Measurements from ENCODE around the gene TRMT5. TPM values are rescaled to one million over a fixed set of nuclear protein-coding genes. Genes with fewer than 3 reads are reported as not detected.

The TRMT5 gene, protein sequence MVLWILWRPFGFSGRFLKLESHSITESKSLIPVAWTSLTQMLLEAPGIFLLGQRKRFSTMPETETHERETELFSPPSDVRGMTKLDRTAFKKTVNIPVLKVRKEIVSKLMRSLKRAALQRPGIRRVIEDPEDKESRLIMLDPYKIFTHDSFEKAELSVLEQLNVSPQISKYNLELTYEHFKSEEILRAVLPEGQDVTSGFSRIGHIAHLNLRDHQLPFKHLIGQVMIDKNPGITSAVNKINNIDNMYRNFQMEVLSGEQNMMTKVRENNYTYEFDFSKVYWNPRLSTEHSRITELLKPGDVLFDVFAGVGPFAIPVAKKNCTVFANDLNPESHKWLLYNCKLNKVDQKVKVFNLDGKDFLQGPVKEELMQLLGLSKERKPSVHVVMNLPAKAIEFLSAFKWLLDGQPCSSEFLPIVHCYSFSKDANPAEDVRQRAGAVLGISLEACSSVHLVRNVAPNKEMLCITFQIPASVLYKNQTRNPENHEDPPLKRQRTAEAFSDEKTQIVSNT
- total RNA-seq = 1 to 10 TPM; 1.7 to 2.6 (median 1.9) TPM
- total RNA-seq (2013) = 6.0 TPM

DNA sequence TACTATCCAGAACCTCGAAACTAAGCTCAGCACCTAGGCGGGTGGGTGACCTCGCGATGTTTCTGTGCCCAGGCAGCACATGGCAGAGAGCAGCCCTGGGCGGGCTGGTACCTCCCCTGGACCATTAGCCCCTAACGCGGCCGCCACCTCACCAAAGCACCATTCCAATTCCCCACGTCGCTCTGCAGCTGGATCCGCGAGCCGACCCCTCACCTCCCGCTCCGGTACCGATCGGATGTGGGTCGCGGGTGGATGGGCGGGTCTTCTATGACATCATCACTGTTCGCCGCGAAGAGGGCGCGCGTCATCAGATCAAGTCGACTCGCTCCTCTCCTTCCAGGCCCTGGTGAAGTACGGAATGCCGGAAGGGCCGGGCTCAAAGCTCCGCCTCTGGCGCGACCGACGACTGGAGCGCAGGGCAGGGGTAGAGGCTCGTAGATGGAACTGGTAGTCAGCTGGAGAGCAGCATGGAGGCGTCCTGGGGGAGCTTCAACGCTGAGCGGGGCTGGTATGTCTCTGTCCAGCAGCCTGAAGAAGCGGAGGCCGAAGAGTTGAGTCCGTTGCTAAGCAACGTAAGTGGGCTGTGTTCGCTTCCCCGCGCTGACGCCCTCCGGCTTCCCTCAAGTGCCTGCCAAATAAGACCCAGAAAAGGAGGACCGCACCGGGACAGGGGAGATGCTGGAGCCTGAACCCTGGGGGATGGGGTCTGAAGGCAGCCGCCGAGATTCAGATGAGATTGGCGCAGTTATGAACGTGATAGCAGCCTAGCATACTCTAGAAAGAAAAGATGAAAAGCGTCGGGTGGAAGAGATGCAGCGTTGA, at the start of gene TRMT5, which contains the start of gene SLC38A6:
TRMT5 (minus strand) TSS at position 269 of the 822 bp plus-strand sequence; CDS start at position 163, 106 bp downstream.
SLC38A6 (plus strand) TSS at position 435 of the 822 bp plus-strand sequence; CDS start at position 468, 33 bp downstream.
- Histone ChIP-seq H3K36me3 (ENCODE audit: control insufficient read depth, insufficient read depth, low read length) (no peaks in the 10 kb centered on the region), H3K27me3 (ENCODE audit: control insufficient read depth, insufficient read depth, low read length) (no peaks in the 10 kb centered on the region), H3K27ac (ENCODE audit: low read length) (peak within 1 kb of the TSS; percentile 75), H3K4me1 (ENCODE audit: control insufficient read depth, insufficient read depth, low read length) (peaks cover 12% of the 10 kb centered on the region), H3K9me3 (ENCODE audit: control insufficient read depth, insufficient read depth, low read length) (no peaks in the 10 kb centered on the region), H3K4me3 (ENCODE audit: low read length) (peak within 1 kb of the TSS; percentile 67)
- H3K36me3 Mint-ChIP-seq = no peaks in the 10 kb centered on the region
- DNase-seq (peak; percentile 90 to 94), ATAC-seq (peak; percentile 82 to 90 (median 89))
- H3K4me3 Mint-ChIP-seq = no peak within 1 kb of the TSS
- H3K9me3 Mint-ChIP-seq = no peaks in the 10 kb centered on the region
- H3K27me3 Mint-ChIP-seq (ENCODE audit: low read depth in 2 of 2) = no peaks in the 10 kb centered on the region
- H3K4me1 Mint-ChIP-seq = peaks cover 0 to 5% of the 10 kb centered on the region in 2 donors
- no peak within 1 kb of the TSS for H3K27ac Mint-ChIP-seq
- TF ChIP-seq, protein P1, sequence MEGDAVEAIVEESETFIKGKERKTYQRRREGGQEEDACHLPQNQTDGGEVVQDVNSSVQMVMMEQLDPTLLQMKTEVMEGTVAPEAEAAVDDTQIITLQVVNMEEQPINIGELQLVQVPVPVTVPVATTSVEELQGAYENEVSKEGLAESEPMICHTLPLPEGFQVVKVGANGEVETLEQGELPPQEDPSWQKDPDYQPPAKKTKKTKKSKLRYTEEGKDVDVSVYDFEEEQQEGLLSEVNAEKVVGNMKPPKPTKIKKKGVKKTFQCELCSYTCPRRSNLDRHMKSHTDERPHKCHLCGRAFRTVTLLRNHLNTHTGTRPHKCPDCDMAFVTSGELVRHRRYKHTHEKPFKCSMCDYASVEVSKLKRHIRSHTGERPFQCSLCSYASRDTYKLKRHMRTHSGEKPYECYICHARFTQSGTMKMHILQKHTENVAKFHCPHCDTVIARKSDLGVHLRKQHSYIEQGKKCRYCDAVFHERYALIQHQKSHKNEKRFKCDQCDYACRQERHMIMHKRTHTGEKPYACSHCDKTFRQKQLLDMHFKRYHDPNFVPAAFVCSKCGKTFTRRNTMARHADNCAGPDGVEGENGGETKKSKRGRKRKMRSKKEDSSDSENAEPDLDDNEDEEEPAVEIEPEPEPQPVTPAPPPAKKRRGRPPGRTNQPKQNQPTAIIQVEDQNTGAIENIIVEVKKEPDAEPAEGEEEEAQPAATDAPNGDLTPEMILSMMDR (IDR thresholded peaks at IDR 0.05) = no peak
- intact Hi-C loops (cut with micrococcal nuclease) = loop anchor here (1.0 to 5.0 kb wide), 3 partner anchors 43 to 249 kb away; partner anchors contain the start of gene MNAT1
- WGBS (ENCODE audit: insufficient coverage) = under 1% methylated on average over 59 of the region's 59 CpGs

DNA sequence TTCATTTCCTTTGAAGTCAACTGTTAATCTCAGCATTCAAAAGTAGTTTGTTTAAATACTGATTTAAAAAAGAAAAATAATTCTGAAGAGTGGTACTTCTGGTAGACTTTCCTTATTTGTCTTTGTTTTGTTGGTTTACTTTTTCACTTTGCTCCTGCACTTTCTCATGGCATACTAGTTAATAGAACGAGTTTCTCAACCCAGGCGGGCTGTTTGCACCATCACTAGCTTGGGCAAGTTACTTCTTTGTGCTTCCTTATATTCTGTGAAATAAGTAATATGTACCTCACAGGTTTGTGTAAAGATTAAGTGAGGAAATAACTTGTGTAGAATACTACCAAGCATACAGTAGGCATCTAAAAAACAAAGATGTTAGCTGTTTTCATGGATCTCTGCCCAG, 45.6 kb upstream of the TRMT5 start:
- Mint-ChIP-seq H3K9me3 (no peaks in the 10 kb centered on the region), H3K27me3 (ENCODE audit: low read depth in 2 of 2) (no peaks in the 10 kb centered on the region), H3K27ac (no peak overlapping the region), H3K4me3 (no peak overlapping the region), H3K36me3 (peaks cover 1% of the 10 kb centered on the region), H3K4me1 (no peaks in the 10 kb centered on the region)
- Histone ChIP-seq H3K27ac (ENCODE audit: low read length) (no peak overlapping the region), H3K9me3 (ENCODE audit: control insufficient read depth, insufficient read depth, low read length) (no peaks in the 10 kb centered on the region), H3K4me1 (ENCODE audit: control insufficient read depth, insufficient read depth, low read length) (no peaks in the 10 kb centered on the region), H3K27me3 (ENCODE audit: control insufficient read depth, insufficient read depth, low read length) (no peaks in the 10 kb centered on the region), H3K4me3 (ENCODE audit: low read length) (no peak overlapping the region), H3K36me3 (ENCODE audit: control insufficient read depth, insufficient read depth, low read length) (no peaks in the 10 kb centered on the region)
- ATAC-seq (no peak), DNase-seq (no peak)
- WGBS (ENCODE audit: insufficient coverage) = no CpG with 5 or more reads among the region's 2 CpGs
- TF ChIP-seq, protein P1 (IDR thresholded peaks at IDR 0.05) = no peak
- intact Hi-C loops (cut with micrococcal nuclease) = no loop called here

DNA sequence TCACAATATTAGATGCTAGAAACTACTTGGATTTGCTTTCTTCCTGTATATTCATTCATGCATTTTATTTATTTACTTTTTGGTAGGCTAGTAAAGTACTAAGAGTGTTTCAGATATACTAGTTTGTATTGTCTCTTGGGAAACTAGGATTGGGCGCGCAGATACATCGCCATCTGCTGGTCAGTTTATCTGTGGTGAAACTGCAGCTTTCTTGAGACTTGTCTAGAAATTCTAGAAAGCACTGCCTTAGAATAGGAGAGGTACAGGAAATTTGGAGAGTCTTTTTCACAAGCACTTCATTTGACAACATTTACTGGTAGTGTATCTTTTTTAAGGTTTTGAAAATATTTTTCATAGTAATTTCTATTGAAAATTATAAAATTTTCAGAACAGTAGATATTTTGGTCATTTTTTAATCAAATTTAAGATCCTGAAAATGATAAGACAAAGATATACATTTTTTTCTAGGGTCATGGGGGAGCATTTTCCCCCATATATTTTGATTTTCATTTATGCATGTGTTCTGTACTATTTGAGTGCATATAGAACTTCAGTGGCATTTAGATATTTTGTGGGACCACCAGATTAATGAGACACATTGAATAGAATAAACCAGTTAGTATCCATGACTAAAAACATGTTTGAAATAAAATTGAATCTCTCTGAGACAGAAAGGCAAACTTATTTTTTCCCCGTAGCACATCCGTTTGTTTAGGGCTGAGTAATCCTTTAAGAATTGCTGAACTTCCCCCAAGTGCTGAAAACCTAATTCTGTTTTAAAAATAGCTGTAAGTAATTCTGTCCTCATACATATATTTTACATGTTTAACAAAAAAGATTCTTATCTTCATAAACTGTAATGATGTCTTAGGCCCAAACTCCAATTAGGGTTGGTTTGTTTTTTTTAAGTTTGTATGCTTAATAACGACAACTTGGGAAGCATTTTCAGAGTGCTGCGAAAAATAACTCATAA, 44.7 kb upstream of the TRMT5 start:
- Mint-ChIP-seq H3K4me1 (no peaks in the 10 kb centered on the region), H3K4me3 (no peak overlapping the region), H3K9me3 (no peaks in the 10 kb centered on the region), H3K27ac (no peak overlapping the region), H3K36me3 (no peaks in the 10 kb centered on the region), H3K27me3 (ENCODE audit: low read depth in 2 of 2) (no peaks in the 10 kb centered on the region)
- TF ChIP-seq, protein P1 (IDR thresholded peaks at IDR 0.05) = peak; percentile 97
- intact Hi-C loops (cut with micrococcal nuclease) = loop anchor here (1.0 kb wide), 3 partner anchors 227 to 675 kb away; no protein-coding TSS in a partner anchor
- 69% methylated on average over 7 of the region's 7 CpGs for WGBS (ENCODE audit: insufficient coverage)
- no peaks in the 10 kb centered on the region for H3K36me3 ChIP-seq (ENCODE audit: control insufficient read depth, insufficient read depth, low read length)
- ATAC-seq (peak; percentile 46 to 59 (median 53)), DNase-seq (peak; percentile 19 to 77)
- no peak overlapping the region for H3K27ac ChIP-seq (ENCODE audit: low read length)
- no peaks in the 10 kb centered on the region for H3K27me3 ChIP-seq (ENCODE audit: control insufficient read depth, insufficient read depth, low read length)
- H3K4me1 ChIP-seq (ENCODE audit: control insufficient read depth, insufficient read depth, low read length) = no peaks in the 10 kb centered on the region
- H3K9me3 ChIP-seq (ENCODE audit: control insufficient read depth, insufficient read depth, low read length) = no peaks in the 10 kb centered on the region
- no peak overlapping the region for H3K4me3 ChIP-seq (ENCODE audit: low read length)

Measured in natural killer cell (primary cell).